Measurements from ENCODE around the gene GABPB2. TPM values are rescaled to one million over a fixed set of nuclear protein-coding genes. Genes with fewer than 3 reads are reported as not detected.

The GABPB2 gene
- total and polyA plus RNA-seq, 2 of the 13 experiments (the other 11 are each of a cell fraction or from before 2014, with no cell fraction given) = 0.09 TPM; not detected in 1

- TF ChIP-seq NONO (IDR thresholded peaks at IDR 0.05) (no peak), NONO (CRISPR knock-in tag; conservative IDR thresholded peaks at IDR 0.05) (0 out of 2 replicates have a peak, but pooled peaks have one; percentile 29), CTCF (CRISPR knock-in tag; IDR thresholded peaks at IDR 0.05) (0 out of 2 replicates have a peak, but pooled peaks have one; percentile 2), ZBTB25 (CRISPR knock-in tag; IDR thresholded peaks at IDR 0.05) (0 out of 2 replicates have a peak, but pooled peaks have one; percentile 32), ZNF441 (CRISPR knock-in tag; IDR thresholded peaks at IDR 0.05; ENCODE audit: borderline replicate concordance) (peak; percentile 77; the same call in 1 of the 2 replicates), HNF1A (IDR thresholded peaks at IDR 0.05; ENCODE audit: low read depth) (no peak), HNF1A (CRISPR knock-in tag; IDR thresholded peaks at IDR 0.05; ENCODE audit: borderline replicate concordance) (no peak), SNRNP70 (IDR thresholded peaks at IDR 0.05; ENCODE audit: low read depth, low read length) (no peak), SMYD3 (CRISPR knock-in tag; IDR thresholded peaks at IDR 0.05) (no peak), ZNF772 (CRISPR knock-in tag; IDR thresholded peaks at IDR 0.05) (peak; percentile 67; the same call in 1 of the 2 replicates), REPIN1 (CRISPR knock-in tag; IDR thresholded peaks at IDR 0.05; ENCODE audit: borderline replicate concordance, low read depth) (no peak), GATAD1 (CRISPR knock-in tag; IDR thresholded peaks at IDR 0.05) (peak; percentile 29; the same call in 1 of the 2 replicates), BORCS8-MEF2B (CRISPR knock-in tag; IDR thresholded peaks at IDR 0.05) (0 out of 2 replicates have a peak, but pooled peaks have one; percentile 23), NFYB (CRISPR knock-in tag; IDR thresholded peaks at IDR 0.05) (peak; percentile 87), ZNF503 (CRISPR knock-in tag; IDR thresholded peaks at IDR 0.05) (0 out of 2 replicates have a peak, but pooled peaks have one; percentile 52), ZFX (CRISPR knock-in tag; IDR thresholded peaks at IDR 0.05; ENCODE audit: low read depth) (peak; percentile 77), XRCC5 (optimal IDR thresholded peaks at IDR 0.05; ENCODE audit: low read length) (peak; percentile 37), SP5 (CRISPR knock-in tag; IDR thresholded peaks at IDR 0.05; ENCODE audit: borderline replicate concordance, low read depth) (peak; percentile 70), HIVEP1 (CRISPR knock-in tag; IDR thresholded peaks at IDR 0.05) (peak; percentile 55; the same call in 1 of the 2 replicates), ZNF501 (CRISPR knock-in tag; IDR thresholded peaks at IDR 0.05) (peak; percentile 78), ZNF747 (CRISPR knock-in tag; IDR thresholded peaks at IDR 0.05; ENCODE audit: borderline replicate concordance) (peak; percentile 84; the same call in 1 of the 2 replicates)
Measured at GRCh38 chr1:151146412-151147131, 76.0 kb downstream of the GABPB2 start, which contains the start of gene SEMA6C (continued).
